Measurements from ENCODE around the gene RABGAP1L.

GRCh38 chr1:174967845-174968705 lies 808.8 kb downstream of the RABGAP1L start:
- TF ChIP-seq CTCF (IDR thresholded peaks at IDR 0.05) (no peak), EP300 (IDR thresholded peaks at IDR 0.05) (peak in 1 of 2 donors; percentile 23)
